ENCODE results near the gene CYB5R4. TPM values are rescaled to one million over a fixed set of nuclear protein-coding genes. Genes with fewer than 3 reads are reported as not detected.
A peak's percentile ranks its signal among the peaks of the same experiment; 100 is the strongest.

CYB5R4 gene
- total RNA-seq, 1 experiment from 2014 or later = 17.5 TPM

- no peaks in the 10 kb centered on the region for H3K9me3 ChIP-seq (ENCODE audit: control insufficient read depth, low read depth, low read length)
- H2AK5ac ChIP-seq (ENCODE audit: insufficient read length, low read length) = no peak overlapping the region
- Mint-ChIP-seq H3K36me3 (ENCODE audit: insufficient read depth in 1 of 3, low read depth in 3 of 3) (no peaks in the 10 kb centered on the region), H3K9me3 (no peaks in the 10 kb centered on the region; a peak in 2 of 5 replicates), H3K4me3 (peak overlapping the region; percentile 74 to 89), H3K27me3 (ENCODE audit: low read depth) (peaks cover 59% of the 10 kb centered on the region), H3K4me1 (peaks cover 13 to 15% of the 10 kb centered on the region in 2 experiments), H3K27ac (no peak overlapping the region)
- no peak overlapping the region for H2BK15ac ChIP-seq (ENCODE audit: low read depth, low read length)
- H3K79me2 ChIP-seq (ENCODE audit: insufficient read depth, low read length) = no peaks in the 10 kb centered on the region
- no peaks in the 10 kb centered on the region for H4K20me1 ChIP-seq (ENCODE audit: control insufficient read depth, insufficient read depth, insufficient read length)
- H3K4me1 ChIP-seq (ENCODE audit: insufficient read depth, low read length) = no peaks in the 10 kb centered on the region
- no peak overlapping the region for H2AFZ ChIP-seq (ENCODE audit: low read length)
- no peak overlapping the region for H4K91ac ChIP-seq (ENCODE audit: insufficient read length, low read depth, low read length)
- H3K27ac ChIP-seq (ENCODE audit: insufficient read length, low read depth, low read length) = no peak overlapping the region
- no peak overlapping the region for H2BK12ac ChIP-seq (ENCODE audit: insufficient read length, low read depth, low read length)
- H3K18ac ChIP-seq (ENCODE audit: insufficient read length, low read depth, low read length) = no peak overlapping the region
- H3K4ac ChIP-seq (ENCODE audit: low read depth, low read length) = no peak overlapping the region
- peaks cover 7% of the 10 kb centered on the region for H3K23me2 ChIP-seq (ENCODE audit: insufficient read length, low read depth, low read length, poor library complexity, severe bottlenecking)
- no peak for TF ChIP-seq CTCF (conservative IDR thresholded peaks at IDR 0.05)
- H3K9ac ChIP-seq (ENCODE audit: extremely low read depth, insufficient read length, low read length) = no peak overlapping the region
- H3K27me3 ChIP-seq (ENCODE audit: insufficient read depth, low read length) = peaks cover 9% of the 10 kb centered on the region; the same call in 1 of the 2 replicates
- H3K56ac ChIP-seq (ENCODE audit: insufficient read length, low read depth, low read length) = no peak overlapping the region
- no CpG with 5 or more reads among the region's 18 CpGs for WGBS (ENCODE audit: extremely low coverage, insufficient read length, low lambda C conversion rate)
- no peak overlapping the region for H2BK120ac ChIP-seq (ENCODE audit: low read depth, low read length, poor library complexity, severe bottlenecking)
- H3T11ph ChIP-seq (ENCODE audit: low read length) = no peak overlapping the region
- no peak overlapping the region for H3K14ac ChIP-seq (ENCODE audit: insufficient read depth, low read length)
- no peak overlapping the region for H2BK20ac ChIP-seq (ENCODE audit: low read depth, low read length, poor library complexity, severe bottlenecking)
- no peaks in the 10 kb centered on the region for H3K79me1 ChIP-seq (ENCODE audit: insufficient read depth, low read depth, low read length, poor library complexity, severe bottlenecking)
- peak overlapping the region; percentile 67 for H3K4me2 ChIP-seq (ENCODE audit: insufficient read depth, insufficient read length, low read length)
- peak; percentile 67 for DNase-seq
- no peak overlapping the region for H3K23ac ChIP-seq (ENCODE audit: insufficient read length, low read depth, low read length)
- H2BK5ac ChIP-seq (ENCODE audit: insufficient read length, low read length) = no peak overlapping the region
- no peak overlapping the region for H4K8ac ChIP-seq (replicated peaks; ENCODE audit: insufficient read length, low read depth, low read length)
- no peak overlapping the region for H4K5ac ChIP-seq (ENCODE audit: insufficient read length, low read depth, low read length)
Measured at GRCh38 chr6:83854001-83854501, 5.4 kb upstream of the CYB5R4 start.

All from H9 (cell line).